Lung (tissue), 12 donors: ENCODE results near the gene PATE1. TPM values are rescaled to one million over a fixed set of nuclear protein-coding genes. Genes with fewer than 3 reads are reported as not detected.

Source experiments
- ATAC-seq: fragments of 200-7000 bp; cut with Tn5 transposase; one replicate; pipeline ENCODE4 v1.9.1; 2020; ENCODE audit warnings: moderate number of reproducible peaks; ENCODE audit not compliant: insufficient read depth, low FRiP score
- DNase-seq, 3 donors: peaks; one replicate each; pipeline ENCODE4 v3.0.0-alpha.2; 2013 to 2017
- H3K27ac ChIP-seq, 2 donors: one replicate each; pipeline ENCODE4 v1.5.1; 2013; ENCODE audit warnings: mild to moderate bottlenecking in 2 of 2, moderate library complexity in 2 of 2, control low read depth in 1 of 2, inconsistent platforms in 1 of 2, low read depth in 1 of 2, low read length in 1 of 2
- H3K27me3 ChIP-seq, 3 donors: one replicate each; pipeline ENCODE4 v1.5.1; 2013; ENCODE audit warnings: low read length in 2 of 3; ENCODE audit not compliant: control insufficient read depth in 3 of 3, insufficient read depth in 3 of 3
- H3K36me3 ChIP-seq, 4 donors: one replicate each; pipeline ENCODE4 v1.5.1; 2013; ENCODE audit warnings: low read length in 4 of 4, mild to moderate bottlenecking in 1 of 4, moderate library complexity in 1 of 4; ENCODE audit not compliant: control insufficient read depth in 4 of 4, insufficient read depth in 4 of 4
- H3K4me1 ChIP-seq, 5 donors: one replicate each; pipeline ENCODE4 v1.5.1; 2013; ENCODE audit warnings: low read length in 5 of 5, mild to moderate bottlenecking in 2 of 5, moderate library complexity in 1 of 5; ENCODE audit not compliant: control insufficient read depth in 5 of 5, insufficient read depth in 5 of 5
- H3K4me3 ChIP-seq: one replicate; pipeline ENCODE4 v1.5.1; 2013; ENCODE audit warnings: mild to moderate bottlenecking, control low read depth, moderate library complexity
- H3K9ac ChIP-seq, 2 donors: one replicate each; pipeline ENCODE4 v1.5.1; 2013; ENCODE audit warnings: low read length in 2 of 2, control low read depth in 1 of 2; ENCODE audit not compliant: insufficient read depth in 1 of 2
- H3K9me3 ChIP-seq, 4 donors: one replicate each; pipeline ENCODE4 v1.5.1; 2013; ENCODE audit warnings: low read length in 3 of 4, mild to moderate bottlenecking in 1 of 4, moderate library complexity in 1 of 4; ENCODE audit not compliant: control insufficient read depth in 4 of 4, insufficient read depth in 3 of 4
- CTCF ChIP-seq: IDR thresholded peaks from 2 replicates; pipeline ENCODE4 v1.5.1; 2012; ENCODE audit warnings: mild to moderate bottlenecking; ENCODE audit errors: control extremely low read depth, extremely low read depth
- WGBS, 2 donors: extraction: QIAGEN DNeasy Blood & Tissue Kit; methylation state at CpG; one replicate each; pipeline ENCODE4 v1.1.7; 2013; 5-methylcytosine and 5-hydroxymethylcytosine counted together
- polyA plus RNA-seq, 2 donors: library from polyadenylated mRNA; stranded (reverse); fragments of 200-250 nt; gene quantifications; one replicate each; pipeline ENCODE4 v1.2.1, GENCODE V29; 2013
- total RNA-seq, 2 donors: library from RNA; depleted of rRNA in 1 of 2; stranded (reverse); fragments of >200 nt in 1 of 2; gene quantifications; one replicate each; pipeline ENCODE4 v1.2.1, GENCODE V29; 2014 to 2021
- donor health status: control.
- donor health status: control.
- donor health status: Bipolar disorder and iron deficiency.
- donor health status: healthy.
- donor health status: DM: yes; HTN: yes; CAD: no.

Gene PATE1
- total and polyA plus RNA-seq, 4 donors: not detected

GRCh38 chr11:125763483-125763882 is 17.4 kb downstream of the PATE1 start:
- no peaks in the 10 kb centered on the region for H3K9me3 ChIP-seq
- H3K4me3 ChIP-seq: no peak overlapping the region
- 82 to 91% methylated on average over 2 of the region's 2 CpGs for WGBS, 2 donors
- ATAC-seq (no peak), DNase-seq (no peak)
- no peaks in the 10 kb centered on the region for H3K27me3 ChIP-seq
- H3K4me1 ChIP-seq: peaks cover 0 to 10% (median 0%) of the 10 kb centered on the region in 5 donors
- TF ChIP-seq CTCF: no peak
- H3K27ac ChIP-seq: no peak overlapping the region
- H3K36me3 ChIP-seq: no peaks in the 10 kb centered on the region
- no peak overlapping the region for H3K9ac ChIP-seq

GRCh38 chr11:125766251-125766650 is 20.2 kb downstream of the PATE1 start:
- no peak for TF ChIP-seq CTCF
- no peaks in the 10 kb centered on the region for H3K27me3 ChIP-seq
- peak in 1 of 3 donors; percentile 41 for DNase-seq
- ATAC-seq: no peak
- H3K4me1 ChIP-seq: peaks cover 0 to 10% (median 0%) of the 10 kb centered on the region in 5 donors
- no peak overlapping the region for H3K27ac ChIP-seq
- no peak overlapping the region for H3K4me3 ChIP-seq
- no peaks in the 10 kb centered on the region for H3K9me3 ChIP-seq
- WGBS, 2 donors: 60 to 83% methylated on average over 1 of the region's 1 CpG
- no peaks in the 10 kb centered on the region for H3K36me3 ChIP-seq
- no peak overlapping the region for H3K9ac ChIP-seq

- no peak overlapping the region for H3K27ac ChIP-seq
- TF ChIP-seq CTCF: no peak
These were observed 22.4 kb downstream of the PATE1 start for GRCh38 chr11:125768336-125769046.

More at GRCh38 chr11:125768336-125769046, 22.4 kb downstream of the PATE1 start:
- no peaks in the 10 kb centered on the region for H3K27me3 ChIP-seq
- no peak overlapping the region for H3K9ac ChIP-seq
- H3K9me3 ChIP-seq: no peaks in the 10 kb centered on the region
- DNase-seq (peak; percentile 13 to 48 (median 25)), ATAC-seq (no peak)
- no peaks in the 10 kb centered on the region for H3K36me3 ChIP-seq
- H3K4me3 ChIP-seq: no peak overlapping the region
- WGBS, 2 donors: 40 to 64% methylated on average over 10 of the region's 10 CpGs
- peaks cover 0 to 10% (median 0%) of the 10 kb centered on the region in 5 donors for H3K4me1 ChIP-seq
